Stomach smooth muscle (tissue), 2 donors: ENCODE data around the gene FAM111A.
A peak's percentile ranks its signal among the peaks of the same experiment; 100 is the strongest.

Experiments used
- H3K27ac ChIP-seq: one replicate; pipeline ENCODE4 v1.7.0; 2013; ENCODE audit warnings: mild to moderate bottlenecking, low read length, inconsistent platforms
- H3K27me3 ChIP-seq, 2 donors: one replicate each; pipeline ENCODE4 v1.7.0; 2013; ENCODE audit warnings: low read length in 2 of 2; ENCODE audit not compliant: insufficient read depth in 2 of 2, control insufficient read depth in 1 of 2
- H3K36me3 ChIP-seq, 2 donors: one replicate each; pipeline ENCODE4 v1.7.0; 2013; ENCODE audit warnings: low read length in 2 of 2; ENCODE audit not compliant: control insufficient read depth in 2 of 2, insufficient read depth in 2 of 2
- H3K4me1 ChIP-seq: one replicate; pipeline ENCODE4 v1.7.0; 2013; ENCODE audit warnings: low read length; ENCODE audit not compliant: control insufficient read depth, insufficient read depth
- H3K4me3 ChIP-seq, 2 donors: one replicate each; pipeline ENCODE4 v1.7.0; 2013; ENCODE audit warnings: low read length in 2 of 2
- H3K9ac ChIP-seq, 2 donors: one replicate each; pipeline ENCODE4 v1.7.0; 2013; ENCODE audit warnings: low read length in 2 of 2, mild to moderate bottlenecking in 1 of 2
- H3K9me3 ChIP-seq, 2 donors: one replicate each; pipeline ENCODE4 v1.7.0; 2013; ENCODE audit warnings: low read length in 2 of 2; ENCODE audit not compliant: control insufficient read depth in 2 of 2
- donor health status: healthy.
- donor health status: Pancreatic carcinoma.

FAM111A gene

GRCh38 chr11:59181746-59182456 is 39.2 kb downstream of the FAM111A start:
- Histone ChIP-seq H3K27me3 (peaks cover 0 to 1% of the 10 kb centered on the region in 2 donors), H3K9ac (no peak overlapping the region), H3K36me3 (peaks cover 2 to 4% of the 10 kb centered on the region in 2 donors), H3K4me3 (no peak overlapping the region), H3K9me3 (no peaks in the 10 kb centered on the region), H3K4me1 (peaks cover 28% of the 10 kb centered on the region), H3K27ac (no peak overlapping the region)

- H3K9ac ChIP-seq, result no peak overlapping the region
- no peak overlapping the region for H3K27ac ChIP-seq
- H3K27me3 ChIP-seq, result peaks cover 0 to 2% of the 10 kb centered on the region in 2 donors
- H3K4me1 ChIP-seq, result peaks cover 34% of the 10 kb centered on the region
- H3K4me3 ChIP-seq, result no peak overlapping the region
- no peaks in the 10 kb centered on the region for H3K9me3 ChIP-seq
- H3K36me3 ChIP-seq, result peaks cover 2 to 4% of the 10 kb centered on the region in 2 donors
These were observed 39.9 kb downstream of the FAM111A start for GRCh38 chr11:59182457-59183151.

GRCh38 chr11:59183771-59184170 is 41.1 kb downstream of the FAM111A start:
- peaks cover 34% of the 10 kb centered on the region for H3K4me1 ChIP-seq
- peak overlapping the region; percentile 41 for H3K27ac ChIP-seq
- H3K36me3 ChIP-seq, result peaks cover 2 to 4% of the 10 kb centered on the region in 2 donors
- peaks cover 0 to 2% of the 10 kb centered on the region in 2 donors for H3K27me3 ChIP-seq
- no peak overlapping the region for H3K9ac ChIP-seq
- no peaks in the 10 kb centered on the region for H3K9me3 ChIP-seq
- H3K4me3 ChIP-seq, result no peak overlapping the region

- H3K36me3 ChIP-seq, result peaks cover 2 to 4% of the 10 kb centered on the region in 2 donors
- H3K27ac ChIP-seq, result peak overlapping the region; percentile 11
- H3K4me1 ChIP-seq, result peaks cover 34% of the 10 kb centered on the region
- no peaks in the 10 kb centered on the region for H3K9me3 ChIP-seq
- H3K9ac ChIP-seq, result no peak overlapping the region
- H3K4me3 ChIP-seq, result no peak overlapping the region
- H3K27me3 ChIP-seq, result peaks cover 0 to 2% of the 10 kb centered on the region in 2 donors
These were observed 42.2 kb downstream of the FAM111A start for GRCh38 chr11:59184691-59185339.

DNA sequence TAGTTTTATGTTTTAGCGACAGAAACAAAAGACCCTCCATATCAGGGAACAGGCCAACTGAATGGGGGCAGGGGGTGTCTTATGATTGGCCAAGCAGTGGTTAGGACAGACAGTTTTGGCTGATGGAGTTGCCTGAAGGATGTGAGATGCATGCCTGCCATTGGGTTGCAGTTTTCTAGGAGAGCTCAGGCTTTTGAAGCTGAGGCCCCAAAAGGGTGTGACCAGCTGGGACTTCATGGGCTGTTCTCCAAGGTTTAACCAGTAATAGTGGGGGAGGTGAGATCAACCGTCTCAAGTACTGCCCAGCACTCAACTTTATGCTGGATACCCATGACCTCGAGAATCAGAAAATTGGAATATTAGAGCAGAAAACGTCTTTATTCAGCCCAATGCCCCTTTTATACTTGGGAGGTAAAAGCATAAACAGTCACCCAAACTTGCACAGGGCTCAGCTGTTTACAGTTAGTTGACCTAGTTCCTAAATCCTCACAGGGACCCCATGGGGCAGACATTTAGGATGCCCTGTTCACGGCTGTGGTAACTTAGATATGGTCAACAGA is 42.8 kb downstream of the FAM111A start:
- H3K4me3 ChIP-seq, result no peak overlapping the region
- peaks cover 2 to 4% of the 10 kb centered on the region in 2 donors for H3K36me3 ChIP-seq
- peak overlapping the region; percentile 11 for H3K27ac ChIP-seq
- H3K9ac ChIP-seq, result no peak overlapping the region
- H3K27me3 ChIP-seq, result peaks cover 0 to 2% of the 10 kb centered on the region in 2 donors
- no peaks in the 10 kb centered on the region for H3K9me3 ChIP-seq
- H3K4me1 ChIP-seq, result peaks cover 34% of the 10 kb centered on the region

DNA sequence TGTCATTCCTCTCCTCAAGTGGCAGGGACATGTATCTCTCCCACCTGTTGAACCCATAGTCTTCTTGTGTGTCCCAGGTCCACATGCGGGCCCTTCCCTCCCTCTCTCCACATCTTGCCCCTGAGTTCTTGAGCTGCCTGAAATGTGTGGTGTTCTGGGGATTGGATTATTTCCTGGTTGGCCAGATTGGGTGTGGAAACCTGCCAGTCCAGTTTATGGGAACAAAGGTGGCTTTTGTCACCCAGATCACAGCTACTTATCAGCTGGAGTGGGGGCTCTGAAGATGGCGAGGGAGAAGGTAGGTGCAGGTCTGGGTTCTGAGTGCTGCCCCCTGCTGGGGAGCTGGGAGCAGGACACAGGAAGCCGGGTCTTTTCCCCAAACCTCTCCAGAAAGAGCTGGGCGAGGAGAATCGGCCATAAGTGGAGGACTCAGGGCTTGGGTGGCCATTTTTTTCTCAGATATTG is 43.5 kb downstream of the FAM111A start:
- no peak overlapping the region for H3K4me3 ChIP-seq
- H3K27me3 ChIP-seq, result peaks cover 0 to 2% of the 10 kb centered on the region in 2 donors
- peaks cover 2 to 4% of the 10 kb centered on the region in 2 donors for H3K36me3 ChIP-seq
- no peaks in the 10 kb centered on the region for H3K9me3 ChIP-seq
- no peak overlapping the region for H3K9ac ChIP-seq
- H3K4me1 ChIP-seq, result peaks cover 34% of the 10 kb centered on the region
- H3K27ac ChIP-seq, result no peak overlapping the region

- Histone ChIP-seq H3K9ac (no peak overlapping the region), H3K4me3 (no peak overlapping the region), H3K9me3 (no peaks in the 10 kb centered on the region), H3K36me3 (peaks cover 2 to 4% of the 10 kb centered on the region in 2 donors), H3K27me3 (peaks cover 0 to 2% of the 10 kb centered on the region in 2 donors), H3K4me1 (peaks cover 34% of the 10 kb centered on the region), H3K27ac (no peak overlapping the region)
These were observed 44.4 kb downstream of the FAM111A start for GRCh38 chr11:59187035-59187434.

GRCh38 chr11:59187587-59187986 is 44.9 kb downstream of the FAM111A start:
- Histone ChIP-seq H3K4me1 (peaks cover 34% of the 10 kb centered on the region), H3K27ac (no peak overlapping the region), H3K9ac (no peak overlapping the region)

DNA sequence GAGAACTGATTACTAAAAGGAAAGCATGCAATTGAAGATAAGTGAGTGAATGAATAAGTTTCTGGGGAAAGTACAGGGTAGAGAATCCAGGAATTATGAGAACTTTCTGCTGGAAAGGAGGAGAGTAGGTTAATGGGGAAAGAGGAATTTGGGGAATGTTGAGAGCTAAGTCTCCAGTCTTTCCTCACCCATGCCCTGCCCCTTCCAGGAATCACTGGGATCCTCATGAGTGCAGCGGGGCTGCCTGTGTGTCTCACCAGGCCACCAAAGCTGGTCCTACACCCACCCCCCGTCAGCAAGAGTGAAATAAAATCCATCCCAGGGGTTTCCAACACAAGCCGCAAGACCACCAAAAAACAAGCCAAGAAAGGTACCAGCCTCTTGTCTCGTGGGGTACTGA is 46.3 kb downstream of the FAM111A start:
- Histone ChIP-seq H3K4me3 (no peak overlapping the region), H3K4me1 (peaks cover 30% of the 10 kb centered on the region), H3K9me3 (no peaks in the 10 kb centered on the region), H3K36me3 (peaks cover 0 to 6% of the 10 kb centered on the region in 2 donors), H3K9ac (no peak overlapping the region), H3K27ac (no peak overlapping the region), H3K27me3 (peaks cover 0 to 2% of the 10 kb centered on the region in 2 donors)

More at GRCh38 chr11:59187587-59187986, 44.9 kb downstream of the FAM111A start:
- no peaks in the 10 kb centered on the region for H3K9me3 ChIP-seq
- H3K4me3 ChIP-seq, result no peak overlapping the region
- H3K27me3 ChIP-seq, result peaks cover 0 to 2% of the 10 kb centered on the region in 2 donors
- peaks cover 4 to 6% of the 10 kb centered on the region in 2 donors for H3K36me3 ChIP-seq

DNA sequence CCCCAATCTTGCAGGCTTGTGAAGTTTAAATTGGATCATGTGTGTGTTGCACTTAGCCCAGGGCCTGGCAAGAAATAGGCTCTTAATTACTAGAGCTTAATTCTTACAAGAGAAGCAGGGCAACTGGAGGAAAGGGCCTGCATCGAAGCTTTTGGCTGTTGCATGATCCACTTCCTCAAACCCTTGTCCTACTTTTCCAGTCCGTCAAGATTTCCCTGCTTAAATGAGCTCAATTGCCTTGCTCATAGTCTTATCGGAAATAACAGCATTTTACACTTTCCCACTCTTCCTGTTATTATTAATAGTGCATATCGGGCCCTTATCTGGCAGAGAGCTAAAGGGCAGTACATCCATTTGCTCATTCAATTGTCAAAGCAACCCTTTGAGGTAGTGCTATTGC is 47.3 kb downstream of the FAM111A start:
- Histone ChIP-seq H3K9me3 (no peaks in the 10 kb centered on the region), H3K4me1 (peaks cover 25% of the 10 kb centered on the region), H3K27me3 (peaks cover 0 to 2% of the 10 kb centered on the region in 2 donors), H3K27ac (no peak overlapping the region), H3K9ac (no peak overlapping the region), H3K4me3 (no peak overlapping the region), H3K36me3 (peaks cover 0 to 8% of the 10 kb centered on the region in 2 donors)
